Ishikawa (cell line): ENCODE data around the gene MVB12A.

Experiments used
- CEBPB ChIP-seq: IDR thresholded peaks from 2 replicates; pipeline ENCODE4 v1.6.1; 2012
- CREB1 ChIP-seq: IDR thresholded peaks from 2 replicates; pipeline ENCODE4 v1.6.1; 2012; ENCODE audit warnings: low read depth
- EGR1 ChIP-seq: IDR thresholded peaks from 2 replicates; pipeline ENCODE4 v1.6.1; 2012
- EP300 ChIP-seq: IDR thresholded peaks from 2 replicates; pipeline ENCODE4 v1.6.1; 2012; ENCODE audit warnings: borderline replicate concordance
- FOXM1 ChIP-seq: IDR thresholded peaks from 2 replicates; pipeline ENCODE4 v1.6.1; 2012; ENCODE audit warnings: low read depth, borderline replicate concordance
- MAX ChIP-seq: IDR thresholded peaks from 2 replicates; pipeline ENCODE4 v1.6.1; 2012
- NFIC ChIP-seq: IDR thresholded peaks from 2 replicates; pipeline ENCODE4 v1.6.1; 2012
- RAD21 ChIP-seq: IDR thresholded peaks from 2 replicates; pipeline ENCODE4 v1.6.1; 2012; ENCODE audit warnings: low read depth
- REST ChIP-seq: IDR thresholded peaks from 2 replicates; pipeline ENCODE4 v1.6.1; 2012; ENCODE audit warnings: low read depth, mild to moderate bottlenecking
- TAF1 ChIP-seq: IDR thresholded peaks from 2 replicates; pipeline ENCODE4 v1.6.1; 2012; ENCODE audit warnings: low read depth, mild to moderate bottlenecking
- TCF12 ChIP-seq: IDR thresholded peaks from 2 replicates; pipeline ENCODE4 v1.6.1; 2012; ENCODE audit warnings: low read depth
- TEAD4 ChIP-seq: IDR thresholded peaks from 2 replicates; pipeline ENCODE4 v1.6.1; 2012
- USF1 ChIP-seq: IDR thresholded peaks from 2 replicates; pipeline ENCODE4 v1.6.1; 2012
- YY1 ChIP-seq: IDR thresholded peaks from 2 replicates; pipeline ENCODE4 v1.6.1; 2012; ENCODE audit warnings: low read depth
- ZBTB7A ChIP-seq: IDR thresholded peaks from 2 replicates; pipeline ENCODE4 v1.6.1; 2012; ENCODE audit warnings: low read depth

MVB12A gene

GRCh38 chr19:17419621-17420474, at the start of gene MVB12A:
TSS of gene MVB12A (plus strand) at chr19:17420047. CDS start at chr19:17420136, 89 bp downstream.
- TF ChIP-seq TEAD4 (peak; percentile 32; the same call in 1 of the 2 replicates), CREB1 (peak; percentile 65), TAF1 (peak; percentile 41), EGR1 (peak; percentile 90), EP300 (no peak), NFIC (no peak), USF1 (peak; percentile 55), MAX (peak; percentile 92), YY1 (peak; percentile 90), FOXM1 (no peak), ZBTB7A (no peak)

GRCh38 chr19:17376935-17377600, 42.8 kb upstream of the MVB12A start, which contains the start of gene PLVAP:
TSS of gene PLVAP (minus strand) at chr19:17377342. CDS start at chr19:17377288, 54 bp downstream.
- TF ChIP-seq USF1 (no peak), RAD21 (no peak), TCF12 (no peak), YY1 (no peak)

- TF ChIP-seq RAD21 (no peak), TAF1 (no peak), TCF12 (no peak), CREB1 (no peak), CEBPB (no peak), YY1 (no peak), REST (no peak), TEAD4 (no peak), USF1 (no peak), NFIC (no peak), EGR1 (no peak)
Measured at GRCh38 chr19:17378271-17378670, 41.6 kb upstream of the MVB12A start.

- no peak for TF ChIP-seq MAX
- no peak for TF ChIP-seq USF1
- TF ChIP-seq CEBPB = no peak
- TF ChIP-seq EGR1 = no peak
- no peak for TF ChIP-seq REST
- no peak for TF ChIP-seq TEAD4
- TF ChIP-seq TCF12 = no peak
- no peak for TF ChIP-seq RAD21
- TF ChIP-seq ZBTB7A = no peak
- no peak for TF ChIP-seq EP300
- TF ChIP-seq CREB1 = no peak
- TF ChIP-seq FOXM1 = no peak
- no peak for TF ChIP-seq NFIC
Measured at GRCh38 chr19:17379221-17379631, 40.6 kb upstream of the MVB12A start.
